GM23338 (cell line): ENCODE data around the gene ATP8B4. TPM values are rescaled to one million over a fixed set of nuclear protein-coding genes. Genes with fewer than 3 reads are reported as not detected.

Source experiments
- ATAC-seq: fragments of 200-7000 bp; cut with Tn5 transposase; 3 replicates; pipeline ENCODE4 v1.9.1; 2020
- DNase-seq: peaks from one replicate; pipeline ENCODE4 v3.0.0-alpha.2; 2015; ENCODE audit warnings: low spot score
- H2AFZ ChIP-seq: fragments of 200-600 bp; sonication (generic); 2 replicates; pipeline ENCODE4 v1.8.0; 2016; ENCODE audit warnings: antibody characterized with exemption, mild to moderate bottlenecking, moderate library complexity
- H3F3A ChIP-seq: fragments of 200-600 bp; sonication (generic); replicated peaks from 2 replicates; pipeline ENCODE4 v1.8.0; 2017; ENCODE audit warnings: antibody characterized with exemption, mixed run types, low read depth
- H3K27ac ChIP-seq: fragments of 200-600 bp; sonication (generic); 2 replicates; pipeline ENCODE4 v1.6.1; 2016; ENCODE audit warnings: low read depth
- H3K27me3 ChIP-seq: fragments of 200-600 bp; sonication (generic); 2 replicates; pipeline ENCODE4 v1.8.0; 2016; ENCODE audit warnings: mild to moderate bottlenecking, mixed run types, moderate library complexity; ENCODE audit not compliant: insufficient read depth
- H3K36me3 ChIP-seq: fragments of 200-600 bp; sonication (generic); 2 replicates; pipeline ENCODE4 v1.8.0; 2016; ENCODE audit warnings: mild to moderate bottlenecking; ENCODE audit not compliant: insufficient read depth
- H3K4me1 ChIP-seq: fragments of 200-600 bp; sonication (generic); 2 replicates; pipeline ENCODE4 v1.8.0; 2016; ENCODE audit warnings: mild to moderate bottlenecking, moderate library complexity; ENCODE audit not compliant: insufficient read depth
- H3K4me2 ChIP-seq: fragments of 200-600 bp; sonication (generic); 2 replicates; pipeline ENCODE4 v1.7.1; 2017; ENCODE audit warnings: mixed run types
- H3K4me3 ChIP-seq: fragments of 200-600 bp; sonication (generic); 2 replicates; pipeline ENCODE4 v1.6.1; 2016; ENCODE audit warnings: mixed run types
- H3K79me2 ChIP-seq: fragments of 200-600 bp; sonication (generic); replicated peaks from 2 replicates; pipeline ENCODE4 v1.8.0; 2017; ENCODE audit warnings: mild to moderate bottlenecking; ENCODE audit not compliant: insufficient read depth
- H3K9me2 ChIP-seq: fragments of 200-600 bp; sonication (generic); 2 replicates; pipeline ENCODE4 v1.8.0; 2017; ENCODE audit not compliant: insufficient read depth
- H4K20me1 ChIP-seq: fragments of 200-600 bp; sonication (generic); replicated peaks from 2 replicates; pipeline ENCODE4 v1.8.0; 2017; ENCODE audit warnings: mild to moderate bottlenecking; ENCODE audit not compliant: insufficient read depth
- H3K27ac Mint-ChIP-seq: 2 replicates; pipeline ENCODE4 v1.8.0; 2020; ENCODE audit warnings: inconsistent platforms, mild to moderate bottlenecking, moderate library complexity, mixed read lengths
- H3K27me3 Mint-ChIP-seq: 3 replicates; pipeline ENCODE4 v1.8.0; 2022; ENCODE audit warnings: low read depth, mild to moderate bottlenecking, moderate library complexity, mixed read lengths, inconsistent platforms; ENCODE audit not compliant: insufficient read depth, poor library complexity
- H3K36me3 Mint-ChIP-seq: 3 replicates; pipeline ENCODE4 v1.8.0; 2021; ENCODE audit warnings: low read depth, mild to moderate bottlenecking, inconsistent platforms, moderate library complexity, mixed read lengths
- H3K4me1 Mint-ChIP-seq: 3 replicates; pipeline ENCODE4 v1.8.0; 2020; ENCODE audit warnings: mild to moderate bottlenecking, inconsistent platforms, mixed read lengths
- H3K4me3 Mint-ChIP-seq: 3 replicates; pipeline ENCODE4 v1.8.0; 2021; ENCODE audit warnings: moderate library complexity, mild to moderate bottlenecking, inconsistent platforms, mixed read lengths
- H3K9me3 Mint-ChIP-seq: 3 replicates; pipeline ENCODE4 v1.8.0; 2020; ENCODE audit warnings: moderate library complexity, mild to moderate bottlenecking, inconsistent platforms, mixed read lengths
- CREB1 ChIP-seq: fragments of 250-450 bp; sonication (Bioruptor Pico); IDR thresholded peaks from 2 replicates; pipeline ENCODE4 v1.5.0; 2020; ENCODE audit warnings: low read depth, mild to moderate bottlenecking, moderate library complexity
- EZH2 ChIP-seq: fragments of 200-600 bp; sonication (generic); IDR thresholded peaks from one replicate; pipeline ENCODE4 v1.8.0; 2017; ENCODE audit warnings: antibody characterized with exemption, mild to moderate bottlenecking, low read depth; ENCODE audit not compliant: unreplicated experiment
- EZH2phosphoT487 ChIP-seq: fragments of 200-600 bp; sonication (generic); IDR thresholded peaks from one replicate; pipeline ENCODE4 v1.8.1; 2018; ENCODE audit warnings: antibody characterized with exemption; ENCODE audit not compliant: unreplicated experiment
- JUNB ChIP-seq: IDR thresholded peaks from one replicate; pipeline ENCODE4 v1.6.1; 2016; ENCODE audit warnings: antibody characterized with exemption; ENCODE audit not compliant: unreplicated experiment
- NANOG ChIP-seq: IDR thresholded peaks from 2 replicates; pipeline ENCODE4 v1.6.1; 2016; ENCODE audit warnings: antibody characterized with exemption, borderline replicate concordance
- POLR2AphosphoS5 ChIP-seq: IDR thresholded peaks from 2 replicates; pipeline ENCODE4 v1.6.1; 2016; ENCODE audit warnings: antibody characterized with exemption, low read depth
- STAT1 ChIP-seq: IDR thresholded peaks from one replicate; pipeline ENCODE4 v1.6.1; 2016; ENCODE audit warnings: antibody characterized with exemption; ENCODE audit not compliant: unreplicated experiment
- ZNF114 ChIP-seq: fragments of 250-450 bp; sonication (Bioruptor Pico); IDR thresholded peaks from 2 replicates; pipeline ENCODE4 v1.5.0; 2020; ENCODE audit warnings: mild to moderate bottlenecking, moderate library complexity
- polyA plus RNA-seq: library from polyadenylated mRNA; unstranded; fragments of >200 nt; fragmentation: Nextera tagmentation; extraction: Ambion mirVana; gene quantifications from 2 replicates; pipeline ENCODE4 v1.2.1, GENCODE V29; 2016
- total RNA-seq: library from RNA; depleted of rRNA; stranded (reverse); fragments of >200 nt; shearing (Covaris generic); gene quantifications from 2 replicates; pipeline ENCODE4 v1.2.3, GENCODE V29; 2014
- TF ChIP-seq, protein P1 (sequence below): IDR thresholded peaks from one replicate; pipeline ENCODE4 v1.6.1; 2018; ENCODE audit warnings: antibody characterized with exemption; ENCODE audit not compliant: unreplicated experiment
- TF ChIP-seq, protein P2 (sequence below): fragments of 250-450 bp; sonication (Bioruptor Pico); IDR thresholded peaks from 2 replicates; pipeline ENCODE4 v1.5.0; 2020; ENCODE audit warnings: mild to moderate bottlenecking, moderate library complexity
- TF ChIP-seq, protein P3 (sequence below), 2 experiments: fragments of 200-600 bp in 1 of 2; sonication (generic) in 1 of 2; conservative IDR thresholded peaks; 2 replicates each; pipeline versions ENCODE4 v1.5.1 to v1.6.1; 2016 to 2017; ENCODE audit warnings: antibody characterized with exemption in 2 of 2, low read depth in 2 of 2, mild to moderate bottlenecking in 2 of 2, moderate library complexity in 1 of 2

Gene ATP8B4
- total and polyA plus RNA-seq, 2 experiments from 2014 or later = 0.24 TPM; not detected in 1

DNA sequence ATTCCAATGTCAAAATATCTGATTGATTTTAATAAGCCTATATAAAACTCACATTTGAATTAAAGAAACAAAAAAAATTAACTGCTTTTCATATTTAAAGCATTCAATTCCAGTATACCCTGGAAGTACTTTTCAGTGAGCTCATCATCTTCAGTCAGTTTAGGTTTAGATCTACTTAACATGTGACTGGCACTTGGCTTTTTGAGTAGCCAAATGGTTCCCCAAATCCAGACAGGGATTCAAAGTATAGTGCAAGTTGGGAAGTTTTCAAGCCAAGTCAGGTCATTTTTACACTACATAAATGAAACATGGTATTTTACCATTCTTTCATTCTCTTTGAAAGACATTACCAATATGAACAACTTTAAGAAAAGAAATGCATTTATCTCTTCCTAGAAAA, 57.5 kb downstream of the ATP8B4 start:
- H3K27me3 ChIP-seq = no peaks in the 10 kb centered on the region
- no peaks in the 10 kb centered on the region for H3K9me2 ChIP-seq
- no peaks in the 10 kb centered on the region for H3K79me2 ChIP-seq
- H3K27ac ChIP-seq = no peak overlapping the region
- H3K4me3 Mint-ChIP-seq = no peak overlapping the region
- H3F3A ChIP-seq = no peaks in the 10 kb centered on the region
- DNase-seq (no peak), ATAC-seq (no peak)
- peaks cover 3% of the 10 kb centered on the region for H3K27me3 Mint-ChIP-seq
- peaks cover 27% of the 10 kb centered on the region for H3K4me1 Mint-ChIP-seq
- no peaks in the 10 kb centered on the region for H3K36me3 ChIP-seq
- H3K36me3 Mint-ChIP-seq = no peaks in the 10 kb centered on the region
- H3K4me1 ChIP-seq = peaks cover 12% of the 10 kb centered on the region
- H4K20me1 ChIP-seq = no peaks in the 10 kb centered on the region
- no peak for TF ChIP-seq NANOG
- no peak for TF ChIP-seq JUNB
- no peak for TF ChIP-seq CREB1
- TF ChIP-seq, protein P1, sequence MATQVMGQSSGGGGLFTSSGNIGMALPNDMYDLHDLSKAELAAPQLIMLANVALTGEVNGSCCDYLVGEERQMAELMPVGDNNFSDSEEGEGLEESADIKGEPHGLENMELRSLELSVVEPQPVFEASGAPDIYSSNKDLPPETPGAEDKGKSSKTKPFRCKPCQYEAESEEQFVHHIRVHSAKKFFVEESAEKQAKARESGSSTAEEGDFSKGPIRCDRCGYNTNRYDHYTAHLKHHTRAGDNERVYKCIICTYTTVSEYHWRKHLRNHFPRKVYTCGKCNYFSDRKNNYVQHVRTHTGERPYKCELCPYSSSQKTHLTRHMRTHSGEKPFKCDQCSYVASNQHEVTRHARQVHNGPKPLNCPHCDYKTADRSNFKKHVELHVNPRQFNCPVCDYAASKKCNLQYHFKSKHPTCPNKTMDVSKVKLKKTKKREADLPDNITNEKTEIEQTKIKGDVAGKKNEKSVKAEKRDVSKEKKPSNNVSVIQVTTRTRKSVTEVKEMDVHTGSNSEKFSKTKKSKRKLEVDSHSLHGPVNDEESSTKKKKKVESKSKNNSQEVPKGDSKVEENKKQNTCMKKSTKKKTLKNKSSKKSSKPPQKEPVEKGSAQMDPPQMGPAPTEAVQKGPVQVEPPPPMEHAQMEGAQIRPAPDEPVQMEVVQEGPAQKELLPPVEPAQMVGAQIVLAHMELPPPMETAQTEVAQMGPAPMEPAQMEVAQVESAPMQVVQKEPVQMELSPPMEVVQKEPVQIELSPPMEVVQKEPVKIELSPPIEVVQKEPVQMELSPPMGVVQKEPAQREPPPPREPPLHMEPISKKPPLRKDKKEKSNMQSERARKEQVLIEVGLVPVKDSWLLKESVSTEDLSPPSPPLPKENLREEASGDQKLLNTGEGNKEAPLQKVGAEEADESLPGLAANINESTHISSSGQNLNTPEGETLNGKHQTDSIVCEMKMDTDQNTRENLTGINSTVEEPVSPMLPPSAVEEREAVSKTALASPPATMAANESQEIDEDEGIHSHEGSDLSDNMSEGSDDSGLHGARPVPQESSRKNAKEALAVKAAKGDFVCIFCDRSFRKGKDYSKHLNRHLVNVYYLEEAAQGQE = no peak
- no peak for TF ChIP-seq EZH2
- no peak overlapping the region for H3K4me3 ChIP-seq
- H3K27ac Mint-ChIP-seq = no peak overlapping the region
- no peak overlapping the region for H2AFZ ChIP-seq
- no peaks in the 10 kb centered on the region for H3K9me3 Mint-ChIP-seq
- no peak overlapping the region for H3K4me2 ChIP-seq

DNA sequence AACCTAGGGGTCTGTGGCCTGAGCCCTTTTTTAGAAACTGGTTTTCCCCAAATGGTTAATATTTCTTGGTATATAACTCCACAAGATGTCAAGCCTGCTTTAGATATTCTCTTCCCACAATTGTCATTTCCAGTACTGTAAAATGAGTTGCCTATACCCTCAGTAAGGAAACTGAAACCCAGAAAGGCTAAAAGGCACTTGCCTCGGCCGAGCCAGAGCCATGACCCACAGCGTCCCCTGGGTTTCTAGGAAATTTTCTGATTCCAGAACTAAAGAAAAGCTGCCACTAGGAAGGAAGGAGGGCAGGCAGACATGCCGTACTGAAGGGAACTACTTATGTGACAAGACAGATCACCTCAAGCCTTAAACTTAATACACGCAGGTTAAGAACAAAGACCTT, 59.1 kb downstream of the ATP8B4 start:
- peak overlapping the region; percentile 84 for H3K27ac Mint-ChIP-seq
- Histone ChIP-seq H3K27ac (no peak overlapping the region), H3K4me1 (peaks cover 12% of the 10 kb centered on the region), H3K4me2 (peak overlapping the region; percentile 1; the same call in 1 of the 2 replicates), H3K9me2 (no peaks in the 10 kb centered on the region), H3K27me3 (no peaks in the 10 kb centered on the region), H4K20me1 (no peaks in the 10 kb centered on the region), H3K4me3 (no peak overlapping the region), H3K79me2 (no peaks in the 10 kb centered on the region), H3K36me3 (no peaks in the 10 kb centered on the region), H2AFZ (peak overlapping the region; percentile 30; the same call in 1 of the 2 replicates), H3F3A (no peaks in the 10 kb centered on the region)
- no peaks in the 10 kb centered on the region for H3K36me3 Mint-ChIP-seq
- H3K4me3 Mint-ChIP-seq = no peak overlapping the region
- H3K4me1 Mint-ChIP-seq = peaks cover 27% of the 10 kb centered on the region
- H3K27me3 Mint-ChIP-seq = peaks cover 3% of the 10 kb centered on the region
- no peaks in the 10 kb centered on the region for H3K9me3 Mint-ChIP-seq
- ATAC-seq (peak; percentile 73), DNase-seq (peak; percentile 46)
- no peak for TF ChIP-seq CREB1
- no peak for TF ChIP-seq JUNB
- no peak for TF ChIP-seq EZH2phosphoT487
- no peak for TF ChIP-seq STAT1
- TF ChIP-seq, protein P2, sequence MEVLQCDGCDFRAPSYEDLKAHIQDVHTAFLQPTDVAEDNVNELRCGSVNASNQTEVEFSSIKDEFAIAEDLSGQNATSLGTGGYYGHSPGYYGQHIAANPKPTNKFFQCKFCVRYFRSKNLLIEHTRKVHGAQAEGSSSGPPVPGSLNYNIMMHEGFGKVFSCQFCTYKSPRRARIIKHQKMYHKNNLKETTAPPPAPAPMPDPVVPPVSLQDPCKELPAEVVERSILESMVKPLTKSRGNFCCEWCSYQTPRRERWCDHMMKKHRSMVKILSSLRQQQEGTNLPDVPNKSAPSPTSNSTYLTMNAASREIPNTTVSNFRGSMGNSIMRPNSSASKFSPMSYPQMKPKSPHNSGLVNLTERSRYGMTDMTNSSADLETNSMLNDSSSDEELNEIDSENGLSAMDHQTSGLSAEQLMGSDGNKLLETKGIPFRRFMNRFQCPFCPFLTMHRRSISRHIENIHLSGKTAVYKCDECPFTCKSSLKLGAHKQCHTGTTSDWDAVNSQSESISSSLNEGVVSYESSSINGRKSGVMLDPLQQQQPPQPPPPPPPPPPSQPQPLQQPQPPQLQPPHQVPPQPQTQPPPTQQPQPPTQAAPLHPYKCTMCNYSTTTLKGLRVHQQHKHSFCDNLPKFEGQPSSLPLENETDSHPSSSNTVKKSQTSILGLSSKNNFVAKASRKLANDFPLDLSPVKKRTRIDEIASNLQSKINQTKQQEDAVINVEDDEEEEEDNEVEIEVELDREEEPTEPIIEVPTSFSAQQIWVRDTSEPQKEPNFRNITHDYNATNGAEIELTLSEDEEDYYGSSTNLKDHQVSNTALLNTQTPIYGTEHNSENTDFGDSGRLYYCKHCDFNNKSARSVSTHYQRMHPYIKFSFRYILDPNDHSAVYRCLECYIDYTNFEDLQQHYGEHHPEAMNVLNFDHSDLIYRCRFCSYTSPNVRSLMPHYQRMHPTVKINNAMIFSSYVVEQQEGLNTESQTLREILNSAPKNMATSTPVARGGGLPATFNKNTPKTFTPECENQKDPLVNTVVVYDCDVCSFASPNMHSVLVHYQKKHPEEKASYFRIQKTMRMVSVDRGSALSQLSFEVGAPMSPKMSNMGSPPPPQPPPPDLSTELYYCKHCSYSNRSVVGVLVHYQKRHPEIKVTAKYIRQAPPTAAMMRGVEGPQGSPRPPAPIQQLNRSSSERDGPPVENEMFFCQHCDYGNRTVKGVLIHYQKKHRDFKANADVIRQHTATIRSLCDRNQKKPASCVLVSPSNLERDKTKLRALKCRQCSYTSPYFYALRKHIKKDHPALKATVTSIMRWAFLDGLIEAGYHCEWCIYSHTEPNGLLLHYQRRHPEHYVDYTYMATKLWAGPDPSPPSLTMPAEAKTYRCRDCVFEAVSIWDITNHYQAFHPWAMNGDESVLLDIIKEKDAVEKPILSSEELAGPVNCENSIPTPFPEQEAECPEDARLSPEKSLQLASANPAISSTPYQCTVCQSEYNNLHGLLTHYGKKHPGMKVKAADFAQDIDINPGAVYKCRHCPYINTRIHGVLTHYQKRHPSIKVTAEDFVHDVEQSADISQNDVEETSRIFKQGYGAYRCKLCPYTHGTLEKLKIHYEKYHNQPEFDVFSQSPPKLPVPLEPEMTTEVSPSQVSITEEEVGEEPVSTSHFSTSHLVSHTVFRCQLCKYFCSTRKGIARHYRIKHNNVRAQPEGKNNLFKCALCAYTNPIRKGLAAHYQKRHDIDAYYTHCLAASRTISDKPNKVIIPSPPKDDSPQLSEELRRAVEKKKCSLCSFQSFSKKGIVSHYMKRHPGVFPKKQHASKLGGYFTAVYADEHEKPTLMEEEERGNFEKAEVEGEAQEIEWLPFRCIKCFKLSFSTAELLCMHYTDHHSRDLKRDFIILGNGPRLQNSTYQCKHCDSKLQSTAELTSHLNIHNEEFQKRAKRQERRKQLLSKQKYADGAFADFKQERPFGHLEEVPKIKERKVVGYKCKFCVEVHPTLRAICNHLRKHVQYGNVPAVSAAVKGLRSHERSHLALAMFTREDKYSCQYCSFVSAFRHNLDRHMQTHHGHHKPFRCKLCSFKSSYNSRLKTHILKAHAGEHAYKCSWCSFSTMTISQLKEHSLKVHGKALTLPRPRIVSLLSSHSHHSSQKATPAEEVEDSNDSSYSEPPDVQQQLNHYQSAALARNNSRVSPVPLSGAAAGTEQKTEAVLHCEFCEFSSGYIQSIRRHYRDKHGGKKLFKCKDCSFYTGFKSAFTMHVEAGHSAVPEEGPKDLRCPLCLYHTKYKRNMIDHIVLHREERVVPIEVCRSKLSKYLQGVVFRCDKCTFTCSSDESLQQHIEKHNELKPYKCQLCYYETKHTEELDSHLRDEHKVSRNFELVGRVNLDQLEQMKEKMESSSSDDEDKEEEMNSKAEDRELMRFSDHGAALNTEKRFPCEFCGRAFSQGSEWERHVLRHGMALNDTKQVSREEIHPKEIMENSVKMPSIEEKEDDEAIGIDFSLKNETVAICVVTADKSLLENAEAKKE (CRISPR knock-in tag) = no peak
- TF ChIP-seq ZNF114 (CRISPR knock-in tag) = no peak
- TF ChIP-seq POLR2AphosphoS5 = no peak
- TF ChIP-seq, protein P3, sequence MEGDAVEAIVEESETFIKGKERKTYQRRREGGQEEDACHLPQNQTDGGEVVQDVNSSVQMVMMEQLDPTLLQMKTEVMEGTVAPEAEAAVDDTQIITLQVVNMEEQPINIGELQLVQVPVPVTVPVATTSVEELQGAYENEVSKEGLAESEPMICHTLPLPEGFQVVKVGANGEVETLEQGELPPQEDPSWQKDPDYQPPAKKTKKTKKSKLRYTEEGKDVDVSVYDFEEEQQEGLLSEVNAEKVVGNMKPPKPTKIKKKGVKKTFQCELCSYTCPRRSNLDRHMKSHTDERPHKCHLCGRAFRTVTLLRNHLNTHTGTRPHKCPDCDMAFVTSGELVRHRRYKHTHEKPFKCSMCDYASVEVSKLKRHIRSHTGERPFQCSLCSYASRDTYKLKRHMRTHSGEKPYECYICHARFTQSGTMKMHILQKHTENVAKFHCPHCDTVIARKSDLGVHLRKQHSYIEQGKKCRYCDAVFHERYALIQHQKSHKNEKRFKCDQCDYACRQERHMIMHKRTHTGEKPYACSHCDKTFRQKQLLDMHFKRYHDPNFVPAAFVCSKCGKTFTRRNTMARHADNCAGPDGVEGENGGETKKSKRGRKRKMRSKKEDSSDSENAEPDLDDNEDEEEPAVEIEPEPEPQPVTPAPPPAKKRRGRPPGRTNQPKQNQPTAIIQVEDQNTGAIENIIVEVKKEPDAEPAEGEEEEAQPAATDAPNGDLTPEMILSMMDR (conservative IDR thresholded peaks at IDR 0.05; ENCODE audit: low read depth in 2 of 2) = no peak
- TF ChIP-seq EZH2 = no peak
